Naive thymus-derived CD4-positive, alpha-beta T cell (primary cell): ENCODE results near the gene MFSD6. TPM values are rescaled to one million over a fixed set of nuclear protein-coding genes. Genes with fewer than 3 reads are reported as not detected.

Experiments
- ATAC-seq: fragments of 150-1000 bp; cut with Tn5 transposase; 2 replicates; pipeline ENCODE4 v1.10.0; 2021; ENCODE audit warnings: mild to moderate bottlenecking, moderate library complexity
- CTCF ChIA-PET: fragments of 350-600 bp; sonication (Branson Sonifier 250); formaldehyde crosslinking; loops from one replicate; lab custom pipeline; 2021; ENCODE audit warnings: antibody characterized with exemption; lab: Charles Lee
- POLR2A ChIA-PET: fragments of 350-600 bp; sonication (Branson Sonifier 250); formaldehyde crosslinking; loops from one replicate; lab custom pipeline; 2021; ENCODE audit warnings: antibody characterized with exemption, inconsistent platforms; lab: Charles Lee
- DNase-seq, 9 donors: peaks; one replicate each; pipeline versions ENCODE4 v3.0.0 to v3.0.0-alpha.2; 2020 to 2022; ENCODE audit warnings: mixed read lengths in 1 of 9
- H3K27ac ChIP-seq: one replicate; pipeline ENCODE4 v1.7.0; 2013; ENCODE audit warnings: mild to moderate bottlenecking, low read depth, low read length, moderate library complexity
- H3K27me3 ChIP-seq, 2 donors: one replicate each; pipeline ENCODE4 v1.7.0; 2013; ENCODE audit warnings: low read length in 2 of 2, mild to moderate bottlenecking in 2 of 2, moderate library complexity in 2 of 2; ENCODE audit not compliant: control insufficient read depth in 2 of 2, insufficient read depth in 2 of 2
- H3K36me3 ChIP-seq, 3 experiments: 1 replicate in 2 of 3; 2 replicates in 1 of 3; pipeline ENCODE4 v1.7.0; 2013; ENCODE audit warnings: low read length in 3 of 3, mild to moderate bottlenecking in 3 of 3, moderate library complexity in 1 of 3; ENCODE audit not compliant: insufficient read depth in 3 of 3, control insufficient read depth in 2 of 3
- H3K4me1 ChIP-seq, 2 donors: one replicate each; pipeline ENCODE4 v1.7.0; 2013; ENCODE audit warnings: low read length in 2 of 2, mild to moderate bottlenecking in 2 of 2, moderate library complexity in 1 of 2; ENCODE audit not compliant: control insufficient read depth in 2 of 2, insufficient read depth in 2 of 2
- H3K4me3 ChIP-seq: 2 replicates; pipeline ENCODE4 v1.7.0; 2013; ENCODE audit warnings: mild to moderate bottlenecking, low read length
- H3K9me3 ChIP-seq, 3 experiments: 1 replicate in 2 of 3; 2 replicates in 1 of 3; pipeline ENCODE4 v1.7.0; 2013; ENCODE audit warnings: low read length in 3 of 3; ENCODE audit not compliant: control insufficient read depth in 2 of 3
- H3K27ac Mint-ChIP-seq, 9 donors: one replicate each; pipeline ENCODE4 v1.8.0; 2020 to 2022; ENCODE audit warnings: mixed read lengths in 9 of 9, mild to moderate bottlenecking in 8 of 9, moderate library complexity in 5 of 9, inconsistent platforms in 2 of 9
- H3K27me3 Mint-ChIP-seq, 5 donors: one replicate each; pipeline ENCODE4 v1.8.0; 2021 to 2022; ENCODE audit warnings: mixed read lengths in 5 of 5, mild to moderate bottlenecking in 1 of 5
- H3K36me3 Mint-ChIP-seq, 5 donors: one replicate each; pipeline ENCODE4 v1.8.0; 2020 to 2022; ENCODE audit warnings: mixed read lengths in 5 of 5, mild to moderate bottlenecking in 3 of 5, inconsistent platforms in 1 of 5
- H3K4me1 Mint-ChIP-seq, 7 donors: one replicate each; pipeline ENCODE4 v1.8.0; 2020 to 2022; ENCODE audit warnings: mixed read lengths in 7 of 7, mild to moderate bottlenecking in 3 of 7, inconsistent platforms in 1 of 7
- H3K4me3 Mint-ChIP-seq, 10 donors: one replicate each; pipeline ENCODE4 v1.8.0; 2020 to 2022; ENCODE audit warnings: mild to moderate bottlenecking in 10 of 10, mixed read lengths in 10 of 10, moderate library complexity in 6 of 10, inconsistent platforms in 2 of 10
- H3K9me3 Mint-ChIP-seq, 11 donors: one replicate each; pipeline ENCODE4 v1.8.0; 2020 to 2022; ENCODE audit warnings: mixed read lengths in 11 of 11, mild to moderate bottlenecking in 4 of 11, inconsistent platforms in 1 of 11, moderate library complexity in 1 of 11
- intact Hi-C, 2 donors: fragments of 100-400 bp; cut with micrococcal nuclease; formaldehyde crosslinking; loops; one replicate each; pipeline ENCODE4 v1.15.1; 2023
- polyA plus RNA-seq, 2 donors: library from polyadenylated mRNA; unstranded; fragments of 300-500 nt; fragmentation: Illumina TruSeq; gene quantifications; one replicate each; pipeline ENCODE4 v1.2.3, GENCODE V29; 2021
- total RNA-seq, 6 experiments: library from RNA in 5 of 6; stranded (reverse) in 5 of 6; gene quantifications; 1 replicate in 5 of 6; 2 replicates in 1 of 6; pipeline ENCODE4 v1.2.3 and lab custom pipeline; 2021 to 2026

MFSD6 gene
- total and polyA plus RNA-seq, 7 experiments from 2014 or later = 16.5 to 49.3 (median 38.8) TPM

GRCh38 chr2:190545555-190546385 lies 137.6 kb downstream of the MFSD6 start:
- intact Hi-C loops = no loop called here
- ATAC-seq (no peak), DNase-seq (no peak)
- Mint-ChIP-seq H3K36me3 (peaks cover 5 to 30% (median 16%) of the 10 kb centered on the region in 5 donors), H3K4me1 (peaks cover 0 to 4% (median 0%) of the 10 kb centered on the region in 7 donors), H3K27ac (no peak overlapping the region), H3K9me3 (peaks cover 4 to 23% (median 18%) of the 10 kb centered on the region in 11 donors), H3K4me3 (no peak overlapping the region), H3K27me3 (no peaks in the 10 kb centered on the region)
- ChIA-PET CTCF (no interaction called here), POLR2A (interaction anchor here (2.3 kb wide), 1 partner anchor 12 kb away, joined by 7 read pairs; the partner anchor contains the start of gene NEMP2)
- Histone ChIP-seq H3K27ac (no peak overlapping the region), H3K4me1 (no peaks in the 10 kb centered on the region), H3K4me3 (no peak overlapping the region), H3K27me3 (no peaks in the 10 kb centered on the region), H3K36me3 (no peaks in the 10 kb centered on the region), H3K9me3 (no peaks in the 10 kb centered on the region)

DNA sequence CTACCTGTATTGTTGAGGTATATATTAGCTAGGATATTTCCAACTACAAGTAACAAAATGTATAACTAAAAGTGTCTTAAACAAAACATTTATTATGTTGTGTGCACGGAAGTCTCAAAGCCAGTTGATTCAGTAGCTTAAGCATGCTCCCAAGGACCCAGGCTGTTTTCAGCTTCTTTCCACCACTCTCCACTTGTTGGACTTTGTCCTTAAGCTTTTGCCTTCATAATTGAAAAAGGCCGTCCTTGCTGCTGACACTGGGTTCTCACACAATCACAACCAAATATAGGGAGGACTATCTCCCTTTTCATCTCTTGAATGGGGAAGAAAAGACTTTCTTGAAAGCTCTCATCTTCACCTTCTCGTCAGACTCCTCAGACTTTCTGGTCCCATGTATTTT lies 138.6 kb downstream of the MFSD6 start:
- ATAC-seq = no peak
- Mint-ChIP-seq H3K4me1 (peaks cover 3 to 7% (median 5%) of the 10 kb centered on the region in 7 donors), H3K27ac (no peak overlapping the region), H3K36me3 (peaks cover 3 to 22% (median 8%) of the 10 kb centered on the region in 5 donors), H3K4me3 (no peak overlapping the region), H3K27me3 (no peaks in the 10 kb centered on the region), H3K9me3 (peaks cover 0 to 14% (median 9%) of the 10 kb centered on the region in 11 donors)
- Histone ChIP-seq H3K36me3 (no peaks in the 10 kb centered on the region), H3K27me3 (no peaks in the 10 kb centered on the region), H3K27ac (no peak overlapping the region), H3K4me3 (no peak overlapping the region), H3K9me3 (no peaks in the 10 kb centered on the region), H3K4me1 (no peaks in the 10 kb centered on the region)
- intact Hi-C loops = no loop called here
- ChIA-PET CTCF (no interaction called here), POLR2A (interaction anchor here (2.3 kb wide), 1 partner anchor 13 kb away, joined by 7 read pairs; the partner anchor contains the start of gene NEMP2)
- no peak for DNase-seq

- Histone ChIP-seq H3K4me3 (no peak overlapping the region), H3K27me3 (no peaks in the 10 kb centered on the region), H3K4me1 (no peaks in the 10 kb centered on the region), H3K36me3 (no peaks in the 10 kb centered on the region), H3K9me3 (no peaks in the 10 kb centered on the region), H3K27ac (no peak overlapping the region)
- Mint-ChIP-seq H3K36me3 (peaks cover 0 to 14% (median 2%) of the 10 kb centered on the region in 5 donors), H3K27me3 (no peaks in the 10 kb centered on the region), H3K27ac (peak overlapping the region in 1 of 9 donors; percentile 18), H3K4me3 (no peak overlapping the region), H3K9me3 (peaks cover 0 to 2% (median 0%) of the 10 kb centered on the region in 11 donors), H3K4me1 (peaks cover 9 to 14% (median 11%) of the 10 kb centered on the region in 7 donors)
- ChIA-PET POLR2A (interaction anchor here (0.7 kb wide), 1 partner anchor 118 kb away, joined by 6 read pairs; no protein-coding TSS in a partner anchor), CTCF (no interaction called here)
- DNase-seq (no peak), ATAC-seq (no peak)
- intact Hi-C loops = no loop called here
Measured at GRCh38 chr2:190547886-190548285, 139.7 kb downstream of the MFSD6 start.

DNA sequence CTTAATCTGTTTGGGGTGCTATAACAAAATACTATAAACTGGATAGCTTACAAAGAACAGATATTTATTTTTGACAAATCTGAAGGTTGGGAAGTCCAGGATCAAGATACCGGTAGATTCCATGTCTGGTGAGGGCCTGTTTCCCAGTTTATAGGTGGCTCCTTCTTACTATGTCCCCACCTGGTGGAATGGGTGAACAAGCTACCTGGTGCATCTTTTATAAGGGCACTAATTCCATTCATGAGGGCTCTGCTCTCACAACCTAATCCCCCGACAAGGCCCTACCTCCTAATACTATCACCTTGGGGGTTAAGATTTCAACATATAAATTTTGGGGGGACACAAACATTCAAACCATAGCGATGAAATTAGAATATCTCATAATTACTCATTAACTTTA lies 142.0 kb downstream of the MFSD6 start:
- H3K36me3 Mint-ChIP-seq = peaks cover 0 to 5% (median under 1%) of the 10 kb centered on the region in 5 donors
- Histone ChIP-seq H3K27ac (no peak overlapping the region), H3K4me3 (no peak overlapping the region), H3K9me3 (no peaks in the 10 kb centered on the region), H3K36me3 (no peaks in the 10 kb centered on the region), H3K4me1 (no peaks in the 10 kb centered on the region), H3K27me3 (no peaks in the 10 kb centered on the region)
- DNase-seq (no peak), ATAC-seq (no peak)
- peaks cover 0 to under 1% (median 0%) of the 10 kb centered on the region in 11 donors for H3K9me3 Mint-ChIP-seq
- ChIA-PET POLR2A (interaction anchor here (1.2 kb wide), 1 partner anchor 10 kb away, joined by 3 read pairs; no protein-coding TSS in a partner anchor), CTCF (interaction anchor here (1.3 kb wide), 1 partner anchor 167 kb away, joined by 4 read pairs; no protein-coding TSS in a partner anchor)
- intact Hi-C loops = loop anchor here in 1 of 2 donors (1.0 to 5.0 kb wide), 2 partner anchors 167 to 463 kb away; no protein-coding TSS in a partner anchor
- no peak overlapping the region for H3K4me3 Mint-ChIP-seq
- peaks cover 9 to 14% (median 11%) of the 10 kb centered on the region in 7 donors for H3K4me1 Mint-ChIP-seq
- no peaks in the 10 kb centered on the region for H3K27me3 Mint-ChIP-seq
- no peak overlapping the region for H3K27ac Mint-ChIP-seq

Other genes with a start within 250 kb of the MFSD6 start
- gene HIBCH, start 88.5 kb upstream of the MFSD6 start, total RNA-seq = 10 to 100 TPM; 11.3 to 25.0 (median 21.6) TPM
- gene HIBCH, start 88.5 kb upstream of the MFSD6 start, polyA plus RNA-seq = 10 to 100 TPM; 23.9 to 25.1 TPM
- gene INPP1, start 64.8 kb upstream of the MFSD6 start, total RNA-seq = 1 to 10 TPM; 1.6 to 6.7 (median 2.5) TPM
- gene INPP1, start 64.8 kb upstream of the MFSD6 start, polyA plus RNA-seq = 1 to 10 TPM; 1.2 to 2.0 TPM
- gene NEMP2, start 126.4 kb downstream of the MFSD6 start, total RNA-seq = 10 to 100 TPM; 11.1 to 30.8 (median 18.4) TPM
- 10 to 100 TPM; 10.0 to 13.4 TPM for gene NEMP2, start 126.4 kb downstream of the MFSD6 start, polyA plus RNA-seq
- 10 to 100 TPM; 18.5 to 30.2 (median 21.1) TPM for gene NAB1, start 240.7 kb downstream of the MFSD6 start, total RNA-seq
- gene NAB1, start 240.7 kb downstream of the MFSD6 start, polyA plus RNA-seq = 1 to 10 TPM; 2.5 to 2.9 TPM